Measurements from ENCODE around the gene MYADM. TPM values are rescaled to one million over a fixed set of nuclear protein-coding genes. Genes with fewer than 3 reads are reported as not detected.

The MYADM gene
- total and polyA plus RNA-seq, 2 of the 13 experiments (the other 11 are each of a cell fraction or from before 2014, with no cell fraction given) = 19.9 to 38.1 TPM

DNA sequence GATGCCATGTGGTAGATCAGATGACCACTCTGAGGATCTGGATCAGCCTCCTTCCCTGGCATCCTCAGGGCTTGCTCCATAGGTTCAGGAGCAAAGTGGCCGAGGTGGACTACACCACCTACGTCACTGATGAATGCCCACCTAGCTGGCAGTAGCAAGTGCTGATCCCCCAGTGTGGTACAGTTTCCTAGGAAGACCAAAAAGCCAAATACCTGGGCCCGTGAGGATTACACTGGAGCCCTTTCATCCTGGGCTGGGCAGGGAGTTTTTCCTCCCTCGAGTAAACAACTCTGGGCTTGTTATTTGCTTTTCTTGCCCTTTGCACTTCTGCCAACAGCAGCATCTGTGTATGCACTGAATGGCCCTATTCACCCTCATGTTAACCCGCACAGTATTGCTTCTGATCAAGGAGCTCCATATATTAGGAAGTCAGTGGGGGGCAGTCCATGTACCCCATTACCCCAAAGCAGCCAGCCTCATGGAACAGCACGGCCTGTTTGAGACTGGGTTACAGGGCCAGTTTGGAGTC lies 3.3 kb upstream of the MYADM start (continued):
- TF ChIP-seq, protein P1, sequence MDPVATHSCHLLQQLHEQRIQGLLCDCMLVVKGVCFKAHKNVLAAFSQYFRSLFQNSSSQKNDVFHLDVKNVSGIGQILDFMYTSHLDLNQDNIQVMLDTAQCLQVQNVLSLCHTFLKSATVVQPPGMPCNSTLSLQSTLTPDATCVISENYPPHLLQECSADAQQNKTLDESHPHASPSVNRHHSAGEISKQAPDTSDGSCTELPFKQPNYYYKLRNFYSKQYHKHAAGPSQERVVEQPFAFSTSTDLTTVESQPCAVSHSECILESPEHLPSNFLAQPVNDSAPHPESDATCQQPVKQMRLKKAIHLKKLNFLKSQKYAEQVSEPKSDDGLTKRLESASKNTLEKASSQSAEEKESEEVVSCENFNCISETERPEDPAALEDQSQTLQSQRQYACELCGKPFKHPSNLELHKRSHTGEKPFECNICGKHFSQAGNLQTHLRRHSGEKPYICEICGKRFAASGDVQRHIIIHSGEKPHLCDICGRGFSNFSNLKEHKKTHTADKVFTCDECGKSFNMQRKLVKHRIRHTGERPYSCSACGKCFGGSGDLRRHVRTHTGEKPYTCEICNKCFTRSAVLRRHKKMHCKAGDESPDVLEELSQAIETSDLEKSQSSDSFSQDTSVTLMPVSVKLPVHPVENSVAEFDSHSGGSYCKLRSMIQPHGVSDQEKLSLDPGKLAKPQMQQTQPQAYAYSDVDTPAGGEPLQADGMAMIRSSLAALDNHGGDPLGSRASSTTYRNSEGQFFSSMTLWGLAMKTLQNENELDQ (CRISPR knock-in tag; IDR thresholded peaks at IDR 0.05; ENCODE audit: borderline replicate concordance) = no peak
- peak; percentile 60; the same call in 1 of the 2 replicates for TF ChIP-seq ZNF747 (CRISPR knock-in tag; IDR thresholded peaks at IDR 0.05; ENCODE audit: borderline replicate concordance)
- no peak for TF ChIP-seq EHMT2 (IDR thresholded peaks at IDR 0.05; ENCODE audit: borderline replicate concordance, low read depth, low read length)
- TF ChIP-seq NFE2L1 (CRISPR knock-in tag; IDR thresholded peaks at IDR 0.05; ENCODE audit: borderline replicate concordance) = no peak
- TF ChIP-seq ZNF256 (CRISPR knock-in tag; conservative IDR thresholded peaks at IDR 0.05) = no peak
- peak; percentile 53; the same call in 1 of the 2 replicates for TF ChIP-seq ZFP41 (CRISPR knock-in tag; IDR thresholded peaks at IDR 0.05; ENCODE audit: borderline replicate concordance)
- no peak for TF ChIP-seq GPN1 (CRISPR knock-in tag; IDR thresholded peaks at IDR 0.05; ENCODE audit: borderline replicate concordance)
- no peak for TF ChIP-seq SNAI1 (CRISPR knock-in tag; IDR thresholded peaks at IDR 0.05; ENCODE audit: borderline replicate concordance)
- peak; percentile 93; the same call in 1 of the 2 replicates for TF ChIP-seq ZNF792 (CRISPR knock-in tag; IDR thresholded peaks at IDR 0.05)
- TF ChIP-seq, protein P2, sequence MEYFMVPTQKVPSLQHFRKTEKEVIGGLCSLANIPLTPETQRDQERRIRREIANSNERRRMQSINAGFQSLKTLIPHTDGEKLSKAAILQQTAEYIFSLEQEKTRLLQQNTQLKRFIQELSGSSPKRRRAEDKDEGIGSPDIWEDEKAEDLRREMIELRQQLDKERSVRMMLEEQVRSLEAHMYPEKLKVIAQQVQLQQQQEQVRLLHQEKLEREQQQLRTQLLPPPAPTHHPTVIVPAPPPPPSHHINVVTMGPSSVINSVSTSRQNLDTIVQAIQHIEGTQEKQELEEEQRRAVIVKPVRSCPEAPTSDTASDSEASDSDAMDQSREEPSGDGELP (IDR thresholded peaks at IDR 0.05; ENCODE audit: borderline replicate concordance, low read depth) = peak; percentile 83; the same call in 1 of the 2 replicates
- no peak for TF ChIP-seq WIZ (CRISPR knock-in tag; IDR thresholded peaks at IDR 0.05)
- TF ChIP-seq, protein P3, sequence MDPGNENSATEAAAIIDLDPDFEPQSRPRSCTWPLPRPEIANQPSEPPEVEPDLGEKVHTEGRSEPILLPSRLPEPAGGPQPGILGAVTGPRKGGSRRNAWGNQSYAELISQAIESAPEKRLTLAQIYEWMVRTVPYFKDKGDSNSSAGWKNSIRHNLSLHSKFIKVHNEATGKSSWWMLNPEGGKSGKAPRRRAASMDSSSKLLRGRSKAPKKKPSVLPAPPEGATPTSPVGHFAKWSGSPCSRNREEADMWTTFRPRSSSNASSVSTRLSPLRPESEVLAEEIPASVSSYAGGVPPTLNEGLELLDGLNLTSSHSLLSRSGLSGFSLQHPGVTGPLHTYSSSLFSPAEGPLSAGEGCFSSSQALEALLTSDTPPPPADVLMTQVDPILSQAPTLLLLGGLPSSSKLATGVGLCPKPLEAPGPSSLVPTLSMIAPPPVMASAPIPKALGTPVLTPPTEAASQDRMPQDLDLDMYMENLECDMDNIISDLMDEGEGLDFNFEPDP (CRISPR knock-in tag; conservative IDR thresholded peaks at IDR 0.05) = no peak
- no peak for TF ChIP-seq PREB (CRISPR knock-in tag; IDR thresholded peaks at IDR 0.05)
- TF ChIP-seq ZNF335 (CRISPR knock-in tag; IDR thresholded peaks at IDR 0.05) = 0 out of 2 replicates have a peak, but pooled peaks have one; percentile 26
- no peak for TF ChIP-seq ZNF703 (CRISPR knock-in tag; IDR thresholded peaks at IDR 0.05; ENCODE audit: borderline replicate concordance)
- no peak for TF ChIP-seq ZNF513 (CRISPR knock-in tag; conservative IDR thresholded peaks at IDR 0.05)
- TF ChIP-seq HDAC6 (IDR thresholded peaks at IDR 0.05; ENCODE audit: low read depth, low read length) = no peak
- no peak; the same call in 1 of the 2 replicates for TF ChIP-seq ZNF619 (CRISPR knock-in tag; IDR thresholded peaks at IDR 0.05)
- no peak for TF ChIP-seq HOXA5 (CRISPR knock-in tag; IDR thresholded peaks at IDR 0.05)
- TF ChIP-seq ZNF367 (CRISPR knock-in tag; IDR thresholded peaks at IDR 0.05; ENCODE audit: borderline replicate concordance) = no peak
- peak; percentile 81; the same call in 1 of the 2 replicates for TF ChIP-seq YEATS2 (CRISPR knock-in tag; IDR thresholded peaks at IDR 0.05; ENCODE audit: borderline replicate concordance)
- no peak for TF ChIP-seq KLF13 (CRISPR knock-in tag; IDR thresholded peaks at IDR 0.05)
- no peak for TF ChIP-seq ZNF775 (CRISPR knock-in tag; IDR thresholded peaks at IDR 0.05; ENCODE audit: borderline replicate concordance)
- TF ChIP-seq ZNF572 (CRISPR knock-in tag; IDR thresholded peaks at IDR 0.05) = no peak

Measured in HepG2 (cell line).